A549 (cell line): ENCODE results near the gene UGT1A3. TPM values are rescaled to one million over a fixed set of nuclear protein-coding genes. Genes with fewer than 3 reads are reported as not detected.
"Not testable (repeated sequence)": the region's sequence is repeated elsewhere in the genome, so short reads cannot be mapped to it uniquely, and the experiment has no call there.

Experiments
- ATAC-seq, 2 experiments: fragments of 200-7000 bp in 1 of 2; fragments of >200 bp in 1 of 2; cut with Nextera tagmentation in 1 of 2; cut with Tn5 transposase in 1 of 2; 3 replicates each; pipeline versions ENCODE4 v1.8.0 to v1.9.1; 2018 to 2020; ENCODE audit warnings: mild to moderate bottlenecking in 1 of 2, moderate library complexity in 1 of 2
- CTCF ChIA-PET: fragments of 300-600 bp; sonication (Branson Sonifier 250); formaldehyde crosslinking; extraction: SDS; loops from one replicate; lab custom pipeline; 2021; ENCODE audit warnings: antibody characterized with exemption, inconsistent platforms; lab: Yijun Ruan, JAX
- POLR2A ChIA-PET: fragments of 350-600 bp; formaldehyde crosslinking; extraction: SDS; loops from one replicate; lab custom pipeline; 2021; ENCODE audit warnings: antibody characterized with exemption, inconsistent platforms; lab: Yijun Ruan, JAX
- DNase-seq, 2 experiments: peaks; one replicate each; pipeline versions ENCODE4 v3.0.0 to v3.0.0-alpha.2; 2011 to 2016; ENCODE audit warnings: low read depth in 1 of 2, low spot score in 1 of 2
- FAIRE-seq: peaks from 2 replicates; lab custom pipeline; 2011; peaks lifted over from hg19 to GRCh38; lab: Jason Lieb, UNC
- H3K27ac ChIP-seq, 2 experiments: fragments of >200 bp; sonication (Bioruptor Twin); formaldehyde crosslinking; 3 replicates each; pipeline ENCODE4 v1.5.1; 2016 to 2017
- H3K4me1 ChIP-seq: fragments of >200 bp; sonication (Bioruptor Twin); formaldehyde crosslinking; 3 replicates; pipeline ENCODE4 v1.6.1; 2016
- H3K4me2 ChIP-seq: fragments of >200 bp; sonication (Bioruptor Twin); formaldehyde crosslinking; 3 replicates; pipeline ENCODE4 v1.6.1; 2016
- H3K4me3 ChIP-seq: fragments of >200 bp; sonication (Bioruptor Twin); formaldehyde crosslinking; 3 replicates; pipeline ENCODE4 v1.5.1; 2016
- H3K9me3 ChIP-seq: fragments of >200 bp; sonication (Bioruptor Twin); formaldehyde crosslinking; 3 replicates; pipeline ENCODE4 v1.6.1; 2016
- ATOH8 ChIP-seq: fragments of 250-450 bp; sonication (Bioruptor Pico); IDR thresholded peaks from 2 replicates; pipeline ENCODE4 v1.5.0; 2020; ENCODE audit warnings: low read depth, mild to moderate bottlenecking, moderate library complexity
- BHLHE40 ChIP-seq: IDR thresholded peaks from 2 replicates; pipeline ENCODE4 v1.6.1; 2012; ENCODE audit warnings: low read depth, low read length, inconsistent platforms
- CEBPB ChIP-seq, 2 experiments: fragments of >200 bp in 1 of 2; sonication (Bioruptor Twin) in 1 of 2; formaldehyde crosslinking in 1 of 2; IDR thresholded peaks; 2 replicates each; pipeline ENCODE4 v1.6.1; 2012 to 2016
- CHD4 ChIP-seq: fragments of 200-600 bp; sonication (generic); IDR thresholded peaks from 2 replicates; pipeline ENCODE4 v1.6.1; 2016; ENCODE audit warnings: antibody characterized with exemption, mild to moderate bottlenecking, borderline replicate concordance
- ESRRA ChIP-seq: fragments of 150-350 bp; IDR thresholded peaks from 2 replicates; pipeline ENCODE4 v1.6.1; 2014; ENCODE audit warnings: mild to moderate bottlenecking, low read length, borderline replicate concordance
- FOSL2 ChIP-seq, 2 experiments: fragments of 450-650 bp in 1 of 2; fragments of >200 bp in 1 of 2; sonication (Bioruptor Twin) in 1 of 2; formaldehyde crosslinking; IDR thresholded peaks; 2 replicates each; pipeline versions ENCODE4 v1.5.0 to v1.6.1; 2016 to 2020; ENCODE audit warnings: mild to moderate bottlenecking in 1 of 2, moderate library complexity in 1 of 2
- HES2 ChIP-seq: fragments of >200 bp; sonication (Bioruptor Twin); formaldehyde crosslinking; IDR thresholded peaks from 2 replicates; pipeline ENCODE4 v1.6.1; 2016
- HOXA7 ChIP-seq: fragments of 250-450 bp; sonication (Bioruptor Pico); IDR thresholded peaks from 2 replicates; pipeline ENCODE4 v1.5.0; 2020; ENCODE audit warnings: mild to moderate bottlenecking, moderate library complexity
- MAX ChIP-seq: IDR thresholded peaks from 2 replicates; pipeline ENCODE4 v1.6.1; 2012
- MAZ ChIP-seq: fragments of 150-350 bp; IDR thresholded peaks from 2 replicates; pipeline ENCODE4 v1.6.1; 2014; ENCODE audit warnings: antibody characterized with exemption, low read depth, low read length, borderline replicate concordance
- POLR2AphosphoS2 ChIP-seq: conservative IDR thresholded peaks from 2 replicates; pipeline ENCODE4 v1.6.1; 2012; ENCODE audit warnings: low read length, improper control_type of control experiment, inconsistent platforms
- RAD21 ChIP-seq, 2 experiments: fragments of >200 bp in 1 of 2; sonication (Bioruptor Twin) in 1 of 2; formaldehyde crosslinking in 1 of 2; IDR thresholded peaks in 1 of 2; conservative IDR thresholded peaks in 1 of 2; 2 replicates in 1 of 2; 3 replicates in 1 of 2; pipeline ENCODE4 v1.6.1; 2012 to 2018; ENCODE audit warnings: inconsistent platforms in 1 of 2
- RARB ChIP-seq: fragments of 250-450 bp; sonication (Bioruptor Pico); IDR thresholded peaks from 2 replicates; pipeline ENCODE4 v1.8.0; 2021; ENCODE audit warnings: mild to moderate bottlenecking, moderate library complexity
- RCOR1 ChIP-seq: fragments of 150-350 bp; IDR thresholded peaks from 2 replicates; pipeline ENCODE4 v1.6.1; 2014; ENCODE audit warnings: antibody characterized with exemption, low read length, low read depth
- RFX5 ChIP-seq: fragments of 450-650 bp; IDR thresholded peaks from 2 replicates; pipeline ENCODE4 v1.7.1; 2014; ENCODE audit warnings: antibody characterized with exemption, mild to moderate bottlenecking, moderate library complexity
- RNF2 ChIP-seq: fragments of 200-600 bp; sonication (generic); IDR thresholded peaks from 2 replicates; pipeline ENCODE4 v1.6.1; 2016; ENCODE audit warnings: low read depth, mild to moderate bottlenecking, antibody characterized with exemption, moderate library complexity, borderline replicate concordance
- SMC3 ChIP-seq: fragments of >200 bp; sonication (Bioruptor Twin); formaldehyde crosslinking; IDR thresholded peaks from 3 replicates; pipeline ENCODE4 v1.6.1; 2018; ENCODE audit warnings: inconsistent platforms
- USF2 ChIP-seq: fragments of 450-650 bp; IDR thresholded peaks from 2 replicates; pipeline ENCODE4 v1.6.1; 2014; ENCODE audit warnings: antibody characterized with exemption
- ZC3H11A ChIP-seq: fragments of 450-650 bp; IDR thresholded peaks from 2 replicates; pipeline ENCODE4 v1.6.1; 2014; ENCODE audit warnings: antibody characterized with exemption, mild to moderate bottlenecking
- ZNF302 ChIP-seq: fragments of 250-450 bp; sonication (Bioruptor Pico); IDR thresholded peaks from 2 replicates; pipeline ENCODE4 v1.9.0; 2021; ENCODE audit warnings: inconsistent platforms, mild to moderate bottlenecking, moderate library complexity
- WGBS: methylation state at CpG from one replicate; pipeline ENCODE4 v1.1.6; 2017; ENCODE audit errors: missing lambda C conversion rate; 5-methylcytosine and 5-hydroxymethylcytosine counted together
- polyA plus RNA-seq, 4 experiments: library from polyadenylated mRNA; depleted of rRNA in 3 of 4; stranded (reverse); fragments of >200 nt; fragmentation: RNase III in 1 of 4; extraction: RNeasy Plus Mini Kit Qiagen cat#74134 plus additional on column Dnase treatment in 1 of 4; gene quantifications; 2 replicates in 3 of 4; 3 replicates in 1 of 4; pipeline ENCODE4 v1.2.3, GENCODE V29; 2011 to 2017

Gene UGT1A3
- polyA plus RNA-seq, 2 of the 4 experiments (the other 2 are of a cell fraction), result 0.23 to 0.39 TPM

GRCh38 chr2:233714121-233714520, 14.7 kb upstream of the UGT1A3 start:
- CTCF ChIA-PET, result no interaction called here
- POLR2A ChIA-PET, result no interaction called here
- H3K4me3 ChIP-seq, result no peak overlapping the region
- H3K4me1 ChIP-seq, result peaks cover 26% of the 10 kb centered on the region
- peak overlapping the region; percentile 98 to 100 for H3K27ac ChIP-seq
- ATAC-seq (no peak), FAIRE-seq (no peak), DNase-seq (no peak)
- no peak overlapping the region for H3K4me2 ChIP-seq
- TF ChIP-seq MAZ (no peak), ZC3H11A (no peak), ATOH8 (CRISPR knock-in tag) (no peak), SMC3 (no peak), MAX (no peak), RCOR1 (no peak), USF2 (no peak), RAD21 (conservative IDR thresholded peaks at IDR 0.05 in 1 of 2, IDR thresholded peaks at IDR 0.05 in 1 of 2) (no peak), RFX5 (no peak), ESRRA (no peak), FOSL2 (IDR thresholded peaks at IDR 0.05) (no peak), FOSL2 (CRISPR knock-in tag; IDR thresholded peaks at IDR 0.05) (no peak), ZNF302 (CRISPR knock-in tag) (no peak), BHLHE40 (no peak), CEBPB (IDR thresholded peaks at IDR 0.05) (no peak), CHD4 (no peak), POLR2AphosphoS2 (no peak), RARB (CRISPR knock-in tag) (no peak), HOXA7 (CRISPR knock-in tag) (no peak)
- WGBS, result 92% methylated on average over 2 of the region's 2 CpGs
- H3K9me3 ChIP-seq, result peaks cover 15% of the 10 kb centered on the region; the same call in 2 of the 3 replicates

GRCh38 chr2:233718552-233718951, 10.3 kb upstream of the UGT1A3 start, which contains the start of gene UGT1A4:
UGT1A4 (plus strand) TSS chr2:233718736; CDS start chr2:233718821, 85 bp downstream.
- TF ChIP-seq RNF2 (no peak), HES2 (no peak)
- TF ChIP-seq, all 56 proteins: peak for 0
- FAIRE-seq (no peak), ATAC-seq (no peak; a peak in 1 of 6 replicates), DNase-seq (no peak)
- ChIA-PET POLR2A (no interaction called here), CTCF (interaction anchor here (1.1 to 1.4 kb wide), 2 partner anchors 12 to 114 kb away, joined by 4 to 5 read pairs; no protein-coding TSS in a partner anchor)
- H3K27ac ChIP-seq, result peak within 1 kb of the TSS; percentile 28 to 66; a peak in 4 of 6 replicates
- peaks cover 7% of the 10 kb centered on the region; the same call in 1 of the 3 replicates for H3K4me1 ChIP-seq
- WGBS, result 96% methylated on average over 7 of the region's 7 CpGs
- no peak within 1 kb of the TSS for H3K4me3 ChIP-seq
- no peak within 1 kb of the TSS for H3K4me2 ChIP-seq
- H3K9me3 ChIP-seq, result peaks cover 3% of the 10 kb centered on the region; the same call in 1 of the 3 replicates

GRCh38 chr2:233736868-233737653, 8.2 kb downstream of the UGT1A3 start:
- Histone ChIP-seq H3K9me3 (peaks cover 48% of the 10 kb centered on the region), H3K27ac (peak overlapping the region; percentile 46 to 69; a peak in 5 of 6 replicates)
- H3K4me1 ChIP-seq, POLR2A ChIA-PET, H3K4me2 ChIP-seq, FAIRE-seq, H3K4me3 ChIP-seq, DNase-seq: not testable (repeated sequence)
- CTCF ChIA-PET, result interaction anchor here (0.7 to 1.4 kb wide), 5 partner anchors 11 to 96 kb away, joined by 3 to 4 read pairs (median 3); no protein-coding TSS in a partner anchor
- ATAC-seq, result 0 out of 6 replicates have a peak, but pooled peaks of 1 of the 2 experiments have one; percentile 29
- WGBS, result 86% methylated on average over 14 of the region's 14 CpGs
